Smooth muscle cell (in vitro differentiated cells): ENCODE results near the gene ZNF816. TPM values are rescaled to one million over a fixed set of nuclear protein-coding genes. Genes with fewer than 3 reads are reported as not detected.

Source experiments
- DNase-seq: peaks from one replicate; lab custom pipeline; 2025; ENCODE audit not compliant: unreplicated experiment; lab: John Stamatoyannopoulos, UW
- H2AFZ ChIP-seq: fragments of 200-600 bp; sonication (generic); 2 replicates; pipeline ENCODE4 v1.6.0; 2016; ENCODE audit warnings: antibody characterized with exemption, low read depth, mild to moderate bottlenecking
- H3F3A ChIP-seq: fragments of 200-600 bp; sonication (generic); 2 replicates; pipeline ENCODE4 v1.6.0; 2017; ENCODE audit warnings: antibody characterized with exemption, low read depth
- H3K27ac ChIP-seq: fragments of 200-600 bp; sonication (generic); 2 replicates; pipeline ENCODE4 v1.5.1; 2016; ENCODE audit warnings: low read depth, mild to moderate bottlenecking
- H3K27me3 ChIP-seq: fragments of 200-600 bp; sonication (generic); 2 replicates; pipeline ENCODE4 v1.6.1; 2016; ENCODE audit warnings: low read depth, mild to moderate bottlenecking
- H3K36me3 ChIP-seq: fragments of 200-600 bp; sonication (generic); 2 replicates; pipeline ENCODE4 v1.5.1; 2016; ENCODE audit warnings: low read depth
- H3K4me1 ChIP-seq: fragments of 200-600 bp; sonication (generic); 2 replicates; pipeline ENCODE4 v1.5.1; 2016; ENCODE audit warnings: low read depth
- H3K4me2 ChIP-seq: fragments of 200-600 bp; sonication (generic); 2 replicates; pipeline ENCODE4 v1.6.0; 2016; ENCODE audit warnings: mild to moderate bottlenecking
- H3K4me3 ChIP-seq: fragments of 200-600 bp; sonication (generic); 2 replicates; pipeline ENCODE4 v1.5.1; 2016; ENCODE audit warnings: mild to moderate bottlenecking
- H3K79me2 ChIP-seq: fragments of 200-600 bp; sonication (generic); 2 replicates; pipeline ENCODE4 v1.6.0; 2016; ENCODE audit warnings: low read depth, mild to moderate bottlenecking
- H3K9ac ChIP-seq: fragments of 200-600 bp; sonication (generic); 2 replicates; pipeline ENCODE4 v1.6.0; 2016; ENCODE audit warnings: low read depth
- H3K9me3 ChIP-seq: fragments of 200-600 bp; sonication (generic); replicated peaks from 2 replicates; pipeline ENCODE4 v1.5.1; 2016; ENCODE audit warnings: low read depth
- H4K20me1 ChIP-seq: fragments of 200-600 bp; sonication (generic); 2 replicates; pipeline ENCODE4 v1.6.0; 2016; ENCODE audit warnings: low read depth
- CTCF ChIP-seq: fragments of 200-600 bp; sonication (generic); IDR thresholded peaks from 2 replicates; pipeline ENCODE4 v1.5.1; 2017; ENCODE audit warnings: borderline replicate concordance, mild to moderate bottlenecking, antibody characterized with exemption; ENCODE audit not compliant: insufficient read depth, poor library complexity, severe bottlenecking
- WGBS: methylation state at CpG from one replicate; pipeline ENCODE4 v1.1.7; 2016; ENCODE audit warnings: low lambda C conversion rate; 5-methylcytosine and 5-hydroxymethylcytosine counted together
- polyA plus RNA-seq: library from polyadenylated mRNA; unstranded; fragments of >200 nt; fragmentation: Nextera tagmentation; extraction: Ambion mirVana; gene quantifications from 2 replicates; pipeline ENCODE4 v1.2.1, GENCODE V29; 2016
- total RNA-seq: library from RNA; depleted of rRNA; stranded (reverse); fragments of >200 nt; gene quantifications from 2 replicates; pipeline ENCODE4 v1.2.3, GENCODE V29; 2014

The ZNF816 gene
- total and polyA plus RNA-seq, 2 experiments from 2014 or later, result 5.6 to 9.2 TPM

GRCh38 chr19:53008061-53008778 is 45.5 kb upstream of the ZNF816 start:
- Histone ChIP-seq H3K9me3 (no peaks in the 10 kb centered on the region), H3K4me1 (no peaks in the 10 kb centered on the region), H3K27me3 (no peaks in the 10 kb centered on the region), H3K36me3 (no peaks in the 10 kb centered on the region), H4K20me1 (no peaks in the 10 kb centered on the region), H3F3A (no peaks in the 10 kb centered on the region), H3K27ac (no peak overlapping the region), H3K9ac (no peak overlapping the region), H3K79me2 (no peaks in the 10 kb centered on the region), H2AFZ (no peak overlapping the region), H3K4me3 (no peak overlapping the region), H3K4me2 (no peak overlapping the region)
- no peak for DNase-seq
- WGBS, result 84% methylated on average over 25 of the region's 25 CpGs
- no peak for TF ChIP-seq CTCF

- WGBS, result 57% methylated on average over 5 of the region's 5 CpGs
- no peak for TF ChIP-seq CTCF
These were observed 44.9 kb upstream of the ZNF816 start for GRCh38 chr19:53007606-53008005.

GRCh38 chr19:53007200-53007599 is 44.5 kb upstream of the ZNF816 start:
- no peak overlapping the region for H3K4me2 ChIP-seq
- H3K27ac ChIP-seq, result peak overlapping the region; percentile 85
- no peaks in the 10 kb centered on the region for H4K20me1 ChIP-seq
- no peaks in the 10 kb centered on the region for H3K27me3 ChIP-seq
- WGBS, result 86% methylated on average over 7 of the region's 7 CpGs
- DNase-seq, result no peak
- no peaks in the 10 kb centered on the region for H3F3A ChIP-seq
- no peaks in the 10 kb centered on the region for H3K79me2 ChIP-seq
- no peaks in the 10 kb centered on the region for H3K4me1 ChIP-seq
- H2AFZ ChIP-seq, result no peak overlapping the region
- no peaks in the 10 kb centered on the region for H3K9me3 ChIP-seq
- TF ChIP-seq CTCF, result no peak
- no peak overlapping the region for H3K4me3 ChIP-seq
- no peaks in the 10 kb centered on the region for H3K36me3 ChIP-seq
- no peak overlapping the region for H3K9ac ChIP-seq

More at GRCh38 chr19:53007606-53008005, 44.9 kb upstream of the ZNF816 start:
- Histone ChIP-seq H3K4me2 (no peak overlapping the region), H3K4me3 (no peak overlapping the region), H3K9ac (no peak overlapping the region), H2AFZ (no peak overlapping the region), H4K20me1 (no peaks in the 10 kb centered on the region), H3F3A (no peaks in the 10 kb centered on the region), H3K4me1 (no peaks in the 10 kb centered on the region), H3K27ac (peak overlapping the region; percentile 85), H3K27me3 (no peaks in the 10 kb centered on the region), H3K79me2 (no peaks in the 10 kb centered on the region), H3K36me3 (no peaks in the 10 kb centered on the region), H3K9me3 (no peaks in the 10 kb centered on the region)
- DNase-seq, result no peak

GRCh38 chr19:53004242-53004641 is 41.6 kb upstream of the ZNF816 start:
- no peaks in the 10 kb centered on the region for H3F3A ChIP-seq
- H3K9me3 ChIP-seq, result no peaks in the 10 kb centered on the region

More at GRCh38 chr19:53004242-53004641, 41.6 kb upstream of the ZNF816 start:
- H3K36me3 ChIP-seq, result no peaks in the 10 kb centered on the region
- WGBS, result 49% methylated on average over 5 of the region's 5 CpGs
- peak overlapping the region; percentile 36 for H3K27ac ChIP-seq
- no peak for TF ChIP-seq CTCF
- no peaks in the 10 kb centered on the region for H3K27me3 ChIP-seq
- H4K20me1 ChIP-seq, result no peaks in the 10 kb centered on the region
- no peak for DNase-seq
- no peaks in the 10 kb centered on the region for H3K4me1 ChIP-seq
- H2AFZ ChIP-seq, result no peak overlapping the region
- H3K79me2 ChIP-seq, result no peaks in the 10 kb centered on the region
- no peak overlapping the region for H3K4me3 ChIP-seq
- H3K9ac ChIP-seq, result no peak overlapping the region
- peak overlapping the region; percentile 16 for H3K4me2 ChIP-seq
